Prostate gland (tissue), 2 donors: ENCODE data around the gene MS4A3.

Source experiments
- CTCF ChIP-seq, 4 experiments: fragments of 200-600 bp in 2 of 4; fragments of 450-650 bp in 2 of 4; sonication (generic) in 2 of 4; IDR thresholded peaks; 1 replicate in 3 of 4; 2 replicates in 1 of 4; pipeline ENCODE4 v1.5.1; 2016 to 2019; ENCODE audit warnings: antibody characterized with exemption in 4 of 4, mild to moderate bottlenecking in 2 of 4, moderate library complexity in 2 of 4
- POLR2A ChIP-seq: fragments of 450-650 bp; IDR thresholded peaks from one replicate; pipeline ENCODE4 v1.6.1; 2016; ENCODE audit warnings: antibody characterized with exemption, mild to moderate bottlenecking
- POLR2AphosphoS5 ChIP-seq: sonication (generic); formaldehyde crosslinking; IDR thresholded peaks from one replicate; pipeline ENCODE4 v1.6.1; 2017; ENCODE audit warnings: antibody characterized with exemption

DNA sequence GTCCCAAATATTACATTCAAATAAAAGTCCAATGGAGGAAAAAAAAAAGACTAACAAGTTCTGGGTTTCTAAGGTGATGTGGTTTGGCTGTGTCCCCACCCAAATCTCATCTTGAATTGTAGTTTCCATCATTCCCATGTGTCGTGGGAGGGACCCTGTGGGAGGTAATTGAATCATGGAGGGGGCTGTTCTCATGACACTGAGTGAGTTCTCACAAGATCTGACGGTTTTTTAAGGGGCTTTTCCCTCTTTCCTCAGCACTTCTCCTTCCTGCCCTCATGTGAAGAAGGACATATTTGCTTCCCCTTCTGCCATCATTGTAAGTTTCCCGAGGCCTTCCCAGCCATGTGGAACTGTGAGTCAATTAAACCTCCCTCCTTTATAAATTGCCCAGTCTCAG is 24.1 kb downstream of the MS4A3 start:
- TF ChIP-seq POLR2A (no peak), CTCF (IDR thresholded peaks at IDR 0.05) (no peak), POLR2AphosphoS5 (no peak)
